A204.1 (cell line): ENCODE measurements around the gene PTPRT.

ENCODE experiments used
- FAIRE-seq: peaks from 2 replicates; lab custom pipeline; 2012; peaks lifted over from hg19 to GRCh38; lab: Jason Lieb, UNC

PTPRT gene

GRCh38 chr20:42611423-42611822, 578.3 kb downstream of the PTPRT start:
- FAIRE-seq, result no peak

GRCh38 chr20:42610070-42610469, 579.6 kb downstream of the PTPRT start:
- FAIRE-seq, result no peak

- FAIRE-seq, result no peak
These were observed 580.1 kb downstream of the PTPRT start for GRCh38 chr20:42609618-42610017.

GRCh38 chr20:42604998-42605956, 584.4 kb downstream of the PTPRT start:
- no peak for FAIRE-seq

- FAIRE-seq, result no peak
These were observed 586.1 kb downstream of the PTPRT start for GRCh38 chr20:42603655-42604054.

- FAIRE-seq, result no peak
These were observed 591.1 kb downstream of the PTPRT start for GRCh38 chr20:42598581-42598980.

- no peak for FAIRE-seq
These were observed 594.1 kb downstream of the PTPRT start for GRCh38 chr20:42595625-42596024.

- FAIRE-seq, result no peak
These were observed 595.0 kb downstream of the PTPRT start for GRCh38 chr20:42594659-42595058.

- FAIRE-seq, result no peak
These were observed 595.7 kb downstream of the PTPRT start for GRCh38 chr20:42594011-42594410.

- FAIRE-seq, result no peak
These were observed 599.6 kb downstream of the PTPRT start for GRCh38 chr20:42589976-42590639.

- no peak for FAIRE-seq
These were observed 600.9 kb downstream of the PTPRT start for GRCh38 chr20:42588847-42589246.

- FAIRE-seq, result no peak
These were observed 602.3 kb downstream of the PTPRT start for GRCh38 chr20:42587427-42587826.

- FAIRE-seq, result no peak
These were observed 608.4 kb downstream of the PTPRT start for GRCh38 chr20:42581311-42581710.

- FAIRE-seq, result no peak
These were observed 613.5 kb downstream of the PTPRT start for GRCh38 chr20:42576167-42576566.

- no peak for FAIRE-seq
These were observed 617.2 kb downstream of the PTPRT start for GRCh38 chr20:42572320-42573016.

GRCh38 chr20:42567409-42567808, 622.3 kb downstream of the PTPRT start:
- no peak for FAIRE-seq

- no peak for FAIRE-seq
These were observed 624.3 kb downstream of the PTPRT start for GRCh38 chr20:42565235-42565995.

- no peak for FAIRE-seq
These were observed 630.0 kb downstream of the PTPRT start for GRCh38 chr20:42559665-42560064.

- FAIRE-seq, result no peak
These were observed 633.1 kb downstream of the PTPRT start for GRCh38 chr20:42556575-42556974.

- FAIRE-seq, result no peak
These were observed 636.3 kb downstream of the PTPRT start for GRCh38 chr20:42553374-42553773.

GRCh38 chr20:42549496-42549895, 640.2 kb downstream of the PTPRT start:
- FAIRE-seq, result no peak

- no peak for FAIRE-seq
These were observed 644.8 kb downstream of the PTPRT start for GRCh38 chr20:42544926-42545325.
